B cell (primary cell): ENCODE data around the gene CSNK2A2. TPM values are rescaled to one million over a fixed set of nuclear protein-coding genes. Genes with fewer than 3 reads are reported as not detected.

Experiments
- ATAC-seq: fragments of 200-7000 bp; cut with Tn5 transposase; one replicate; pipeline ENCODE4 v1.10.0; 2021; ENCODE audit warnings: low read depth, mild to moderate bottlenecking, moderate number of reproducible peaks, moderate library complexity
- CTCF ChIA-PET: fragments of 350-600 bp; sonication (Branson Sonifier 250); formaldehyde crosslinking; loops from one replicate; lab custom pipeline; 2021; ENCODE audit warnings: antibody characterized with exemption, inconsistent platforms; lab: Charles Lee
- POLR2A ChIA-PET: fragments of 350-600 bp; sonication (Branson Sonifier 250); formaldehyde crosslinking; loops from one replicate; lab custom pipeline; 2021; ENCODE audit warnings: antibody characterized with exemption; lab: Charles Lee
- DNase-seq: peaks from one replicate; pipeline ENCODE4 v3.0.0; 2013
- H2AFZ ChIP-seq: 2 replicates; pipeline ENCODE4 v1.6.1; 2012; ENCODE audit warnings: mild to moderate bottlenecking, low read depth, low read length; ENCODE audit not compliant: insufficient read depth, poor library complexity, severe bottlenecking
- H3K27ac ChIP-seq, 2 donors: 1 replicate in 1 of 2; 2 replicates in 1 of 2; pipeline ENCODE4 v1.5.1; 2012 to 2013; ENCODE audit warnings: low read length in 2 of 2, mild to moderate bottlenecking in 2 of 2, moderate library complexity in 1 of 2
- H3K27me3 ChIP-seq, 4 experiments: fragments of 200-600 bp in 1 of 4; sonication (generic) in 1 of 4; replicated peaks in 1 of 4; 1 replicate in 2 of 4; 2 replicates in 2 of 4; pipeline versions ENCODE4 v1.6.1 to v1.7.0; 2013 to 2016; ENCODE audit warnings: low read length in 3 of 4, mild to moderate bottlenecking in 2 of 4, mixed read lengths in 1 of 4, moderate library complexity in 1 of 4; ENCODE audit not compliant: insufficient read depth in 4 of 4, control insufficient read depth in 3 of 4; ENCODE audit errors: control extremely low read depth in 1 of 4
- H3K36me3 ChIP-seq, 2 experiments: replicated peaks in 1 of 2; 1 replicate in 1 of 2; 2 replicates in 1 of 2; pipeline versions ENCODE4 v1.6.1 to v1.7.1; 2013; ENCODE audit warnings: low read length in 1 of 2; ENCODE audit not compliant: insufficient read depth in 2 of 2, control insufficient read depth in 1 of 2; ENCODE audit errors: control extremely low read depth in 1 of 2, extremely low read depth in 1 of 2
- H3K4me1 ChIP-seq, 2 donors: fragments of 200-600 bp in 1 of 2; sonication (generic) in 1 of 2; 1 replicate in 1 of 2; 2 replicates in 1 of 2; pipeline versions ENCODE4 v1.5.1 to v1.6.1; 2013 to 2017; ENCODE audit warnings: low read length in 2 of 2; ENCODE audit not compliant: control insufficient read depth in 2 of 2, insufficient read depth in 2 of 2
- H3K4me2 ChIP-seq: replicated peaks from 2 replicates; pipeline ENCODE3; 2012; ENCODE audit warnings: mild to moderate bottlenecking, low read depth, low read length; ENCODE audit not compliant: poor library complexity, severe bottlenecking
- H3K4me3 ChIP-seq, 5 experiments: fragments of 200-600 bp in 1 of 5; sonication (generic) in 1 of 5; 1 replicate in 3 of 5; 2 replicates in 2 of 5; pipeline versions ENCODE4 v1.5.1 to v1.7.0; 2011 to 2016; ENCODE audit warnings: low read length in 4 of 5, mild to moderate bottlenecking in 4 of 5, low read depth in 2 of 5, control low read depth in 1 of 5, moderate library complexity in 1 of 5; ENCODE audit not compliant: insufficient read depth in 1 of 5; ENCODE audit errors: control extremely low read depth in 1 of 5, extremely low read depth in 1 of 5
- H3K79me2 ChIP-seq: fragments of 200-600 bp; sonication (generic); one replicate; pipeline ENCODE4 v1.6.0; 2016; ENCODE audit warnings: low read length; ENCODE audit not compliant: control insufficient read depth, insufficient read depth
- H3K9ac ChIP-seq: fragments of 200-600 bp; sonication (generic); 2 replicates; pipeline ENCODE4 v1.6.1; 2017; ENCODE audit warnings: mild to moderate bottlenecking, low read length, moderate library complexity
- H3K9me3 ChIP-seq, 3 donors: one replicate each; pipeline versions ENCODE4 v1.6.1 to v1.7.1; 2013; ENCODE audit warnings: low read length in 2 of 3; ENCODE audit not compliant: control insufficient read depth in 2 of 3, insufficient read depth in 1 of 3; ENCODE audit errors: control extremely low read depth in 1 of 3
- H4K20me1 ChIP-seq: 2 replicates; pipeline ENCODE4 v1.6.0; 2012; ENCODE audit warnings: mild to moderate bottlenecking, low read length; ENCODE audit not compliant: insufficient read depth, control insufficient read depth, poor library complexity, severe bottlenecking
- H3K27ac Mint-ChIP-seq: one replicate; pipeline ENCODE4 v1.8.0; 2021; ENCODE audit warnings: mixed read lengths
- H3K27me3 Mint-ChIP-seq: one replicate; pipeline ENCODE4 v1.8.0; 2021; ENCODE audit warnings: mixed read lengths
- H3K4me1 Mint-ChIP-seq: one replicate; pipeline ENCODE4 v1.8.0; 2021; ENCODE audit warnings: mixed read lengths
- H3K4me3 Mint-ChIP-seq: one replicate; pipeline ENCODE4 v1.8.0; 2021; ENCODE audit warnings: mixed read lengths
- H3K9me3 Mint-ChIP-seq: one replicate; pipeline ENCODE4 v1.8.0; 2022; ENCODE audit warnings: mixed read lengths; ENCODE audit not compliant: insufficient read depth
- EZH2 ChIP-seq: IDR thresholded peaks from 2 replicates; pipeline ENCODE4 v1.6.1; 2012; ENCODE audit warnings: borderline replicate concordance, low read depth, mild to moderate bottlenecking, moderate library complexity, low read length; ENCODE audit not compliant: insufficient read depth, poor library complexity, severe bottlenecking
- WGBS: methylation state at CpG from one replicate; pipeline ENCODE4 v1.1.5; 2013; ENCODE audit warnings: missing lambda C conversion rate; ENCODE audit not compliant: insufficient coverage; 5-methylcytosine and 5-hydroxymethylcytosine counted together
- intact Hi-C: fragments of 100-400 bp; cut with micrococcal nuclease; formaldehyde crosslinking; loops from one replicate; pipeline ENCODE4 v1.10.0; 2022
- polyA plus RNA-seq: library from polyadenylated mRNA; depleted of rRNA; stranded (reverse); fragments of >200 nt; gene quantifications from 2 replicates; pipeline ENCODE4 v1.2.3, GENCODE V29; 2012
- total RNA-seq, 2 donors: library from RNA; stranded (reverse); fragments of 120-200 nt in 1 of 2; gene quantifications; 1 replicate in 1 of 2; 2 replicates in 1 of 2; pipeline versions ENCODE4 v1.2.3 to v1.2.4, GENCODE V29; 2013 to 2022
- TF ChIP-seq, protein P1 (sequence below): fragments of 200-600 bp; IDR thresholded peaks from one replicate; pipeline ENCODE4 v1.8.0; 2022; ENCODE audit warnings: antibody characterized with exemption, mild to moderate bottlenecking

The CSNK2A2 gene
- total and polyA plus RNA-seq, 2 donors (not counting 1 experiment from before 2014, with no cell fraction given): 21.3 to 69.4 TPM

GRCh38 chr16:58111302-58111627, 86.6 kb downstream of the CSNK2A2 start:
- no peak overlapping the region for H3K27ac ChIP-seq
- H3K4me1 ChIP-seq: peaks cover 5 to 10% of the 10 kb centered on the region in 2 donors
- H2AFZ ChIP-seq: no peak overlapping the region
- no peaks in the 10 kb centered on the region for H4K20me1 ChIP-seq
- H3K4me3 ChIP-seq: no peak overlapping the region
- DNase-seq (no peak), ATAC-seq (no peak)
- no peak overlapping the region for H3K9ac ChIP-seq
- intact Hi-C loops: no loop called here
- peaks cover 10 to 25% of the 10 kb centered on the region in 2 experiments for H3K36me3 ChIP-seq
- H3K4me3 Mint-ChIP-seq: no peak overlapping the region
- no peak for TF ChIP-seq EZH2
- TF ChIP-seq, protein P1, sequence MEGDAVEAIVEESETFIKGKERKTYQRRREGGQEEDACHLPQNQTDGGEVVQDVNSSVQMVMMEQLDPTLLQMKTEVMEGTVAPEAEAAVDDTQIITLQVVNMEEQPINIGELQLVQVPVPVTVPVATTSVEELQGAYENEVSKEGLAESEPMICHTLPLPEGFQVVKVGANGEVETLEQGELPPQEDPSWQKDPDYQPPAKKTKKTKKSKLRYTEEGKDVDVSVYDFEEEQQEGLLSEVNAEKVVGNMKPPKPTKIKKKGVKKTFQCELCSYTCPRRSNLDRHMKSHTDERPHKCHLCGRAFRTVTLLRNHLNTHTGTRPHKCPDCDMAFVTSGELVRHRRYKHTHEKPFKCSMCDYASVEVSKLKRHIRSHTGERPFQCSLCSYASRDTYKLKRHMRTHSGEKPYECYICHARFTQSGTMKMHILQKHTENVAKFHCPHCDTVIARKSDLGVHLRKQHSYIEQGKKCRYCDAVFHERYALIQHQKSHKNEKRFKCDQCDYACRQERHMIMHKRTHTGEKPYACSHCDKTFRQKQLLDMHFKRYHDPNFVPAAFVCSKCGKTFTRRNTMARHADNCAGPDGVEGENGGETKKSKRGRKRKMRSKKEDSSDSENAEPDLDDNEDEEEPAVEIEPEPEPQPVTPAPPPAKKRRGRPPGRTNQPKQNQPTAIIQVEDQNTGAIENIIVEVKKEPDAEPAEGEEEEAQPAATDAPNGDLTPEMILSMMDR: no peak
- ChIA-PET POLR2A (no interaction called here), CTCF (interaction anchor here (0.7 kb wide), 1 partner anchor 10 kb away, joined by 3 read pairs; no protein-coding TSS in a partner anchor)
- H3K9me3 Mint-ChIP-seq: no peaks in the 10 kb centered on the region
- H3K27ac Mint-ChIP-seq: no peak overlapping the region
- H3K4me1 Mint-ChIP-seq: peaks cover 12% of the 10 kb centered on the region
- 77% methylated on average over 2 of the region's 3 CpGs for WGBS
- H3K27me3 Mint-ChIP-seq: no peaks in the 10 kb centered on the region
- H3K9me3 ChIP-seq: no peaks in the 10 kb centered on the region
- no peaks in the 10 kb centered on the region for H3K27me3 ChIP-seq
- no peaks in the 10 kb centered on the region for H3K79me2 ChIP-seq
- H3K4me2 ChIP-seq: no peak overlapping the region

GRCh38 chr16:58110571-58111301, 87.2 kb downstream of the CSNK2A2 start:
- Histone ChIP-seq H3K4me2 (no peak overlapping the region), H3K9me3 (no peaks in the 10 kb centered on the region), H3K4me1 (peaks cover 5 to 10% of the 10 kb centered on the region in 2 donors), H4K20me1 (no peaks in the 10 kb centered on the region), H3K27ac (no peak overlapping the region), H3K79me2 (no peaks in the 10 kb centered on the region), H3K27me3 (no peaks in the 10 kb centered on the region), H3K4me3 (no peak overlapping the region), H2AFZ (no peak overlapping the region), H3K9ac (no peak overlapping the region), H3K36me3 (peaks cover 10 to 20% of the 10 kb centered on the region in 2 experiments)
- DNase-seq: no peak
- Mint-ChIP-seq H3K9me3 (no peaks in the 10 kb centered on the region), H3K4me1 (peaks cover 12% of the 10 kb centered on the region), H3K27ac (no peak overlapping the region), H3K4me3 (no peak overlapping the region), H3K27me3 (no peaks in the 10 kb centered on the region)
- POLR2A ChIA-PET: no interaction called here
- TF ChIP-seq, protein P1: no peak
- TF ChIP-seq EZH2: no peak
- ATAC-seq: no peak
- intact Hi-C loops: no loop called here
- 77% methylated on average over 6 of the region's 12 CpGs for WGBS
- CTCF ChIA-PET: no interaction called here
